OCI-LY7 (cell line): ENCODE data around the gene DNAJC5G. TPM values are rescaled to one million over a fixed set of nuclear protein-coding genes. Genes with fewer than 3 reads are reported as not detected.

Experiments
- BruUV-seq: library from RNA; stranded (reverse); fragments of 400-500 nt; replicated peaks from 2 replicates; lab custom pipeline; 2021; lab: Mats Ljungman, UMichigan
- CTCF ChIA-PET: fragments of 300-600 bp; sonication (Branson Sonifier 250); formaldehyde crosslinking; loops from one replicate; lab custom pipeline; 2022; ENCODE audit warnings: antibody characterized with exemption; ENCODE audit not compliant: unreplicated experiment; lab: Charles Lee
- POLR2A ChIA-PET: fragments of 300-600 bp; sonication (Branson Sonifier 250); formaldehyde crosslinking; loops from one replicate; lab custom pipeline; 2022; ENCODE audit warnings: antibody characterized with exemption; lab: Charles Lee
- DNase-seq: peaks from one replicate; pipeline ENCODE4 v3.0.0-alpha.2; 2015; ENCODE audit warnings: low spot score
- H2AFZ ChIP-seq: fragments of 200-600 bp; sonication (generic), shearing (Covaris generic); 2 replicates; pipeline ENCODE4 v1.6.1; 2014; ENCODE audit warnings: mild to moderate bottlenecking, antibody characterized with exemption, low read length, moderate library complexity
- H3K27ac ChIP-seq: fragments of 200-600 bp; sonication (generic); 2 replicates; pipeline ENCODE4 v1.5.1; 2014; ENCODE audit warnings: mixed run types, low read depth, mild to moderate bottlenecking, moderate library complexity, low read length, inconsistent platforms; ENCODE audit not compliant: poor library complexity, severe bottlenecking
- H3K36me3 ChIP-seq: fragments of 200-600 bp; sonication (generic); 2 replicates; pipeline ENCODE4 v1.6.1; 2014; ENCODE audit warnings: mild to moderate bottlenecking, antibody characterized with exemption, low read length, moderate library complexity, mixed read lengths; ENCODE audit not compliant: insufficient read depth
- H3K4me1 ChIP-seq: fragments of 200-600 bp; sonication (generic); 2 replicates; pipeline ENCODE4 v1.5.1; 2014; ENCODE audit warnings: mild to moderate bottlenecking, low read length; ENCODE audit not compliant: insufficient read depth, poor library complexity, severe bottlenecking
- H3K4me2 ChIP-seq: fragments of 200-600 bp; sonication (generic); 2 replicates; pipeline ENCODE4 v1.6.1; 2014; ENCODE audit warnings: mild to moderate bottlenecking, low read length
- H3K4me3 ChIP-seq: fragments of 200-600 bp; sonication (generic); 2 replicates; pipeline ENCODE4 v1.5.1; 2014; ENCODE audit warnings: mild to moderate bottlenecking, low read depth, low read length; ENCODE audit not compliant: poor library complexity, severe bottlenecking
- H3K79me2 ChIP-seq: fragments of 200-600 bp; sonication (generic); 2 replicates; pipeline ENCODE4 v1.6.1; 2016; ENCODE audit warnings: low read depth, mild to moderate bottlenecking, low read length, moderate library complexity, mixed read lengths; ENCODE audit not compliant: insufficient read depth
- H3K9me2 ChIP-seq: fragments of 200-600 bp; sonication (generic); 2 replicates; pipeline ENCODE4 v1.6.1; 2016; ENCODE audit warnings: mild to moderate bottlenecking, low read length, mixed read lengths; ENCODE audit not compliant: insufficient read depth
- H3K9me3 ChIP-seq: fragments of 200-600 bp; sonication (generic); 2 replicates; pipeline ENCODE4 v1.6.1; 2014; ENCODE audit warnings: mild to moderate bottlenecking, mixed run types, low read length, mixed read lengths
- H4K20me1 ChIP-seq: fragments of 200-600 bp; sonication (generic); 2 replicates; pipeline ENCODE4 v1.6.1; 2014; ENCODE audit warnings: mild to moderate bottlenecking, antibody characterized with exemption, low read length, moderate library complexity, mixed read lengths; ENCODE audit not compliant: insufficient read depth
- EZH2phosphoT487 ChIP-seq: fragments of 200-600 bp; sonication (generic); IDR thresholded peaks from 2 replicates; pipeline ENCODE4 v1.6.1; 2018; ENCODE audit warnings: low read depth, borderline replicate concordance, mild to moderate bottlenecking, mixed run types, antibody characterized with exemption, low read length, moderate library complexity, mixed read lengths
- intact Hi-C: fragments of 100-400 bp; cut with micrococcal nuclease; formaldehyde crosslinking; loops from one replicate; pipeline ENCODE4 v1.10.0; 2022; ENCODE audit not compliant: unreplicated experiment
- total RNA-seq, 2 experiments: library from RNA; depleted of rRNA in 1 of 2; stranded (reverse); fragments of >200 nt in 1 of 2; shearing (Covaris generic) in 1 of 2; gene quantifications; 2 replicates each; pipeline ENCODE4 v1.2.3, GENCODE V29; 2014 to 2022
- TF ChIP-seq, protein P1 (sequence below): fragments of 200-600 bp; sonication (generic); conservative IDR thresholded peaks from 2 replicates; pipeline ENCODE4 v1.5.1; 2014; ENCODE audit warnings: mild to moderate bottlenecking, antibody characterized with exemption, low read length, moderate library complexity, mixed read lengths

Gene DNAJC5G
- total RNA-seq, 2 experiments from 2014 or later: 4.7 to 18.2 TPM

- Histone ChIP-seq H4K20me1 (no peaks in the 10 kb centered on the region), H3K4me2 (no peak overlapping the region), H3K27ac (no peak overlapping the region), H3K9me2 (no peaks in the 10 kb centered on the region), H3K9me3 (no peaks in the 10 kb centered on the region), H3K4me3 (no peak overlapping the region), H3K79me2 (no peaks in the 10 kb centered on the region), H2AFZ (no peak overlapping the region), H3K36me3 (peaks cover 4% of the 10 kb centered on the region; the same call in 1 of the 2 replicates), H3K4me1 (peaks cover 14% of the 10 kb centered on the region)
- BruUV-seq: no TSS peak
- DNase-seq: no peak
- no peak for TF ChIP-seq EZH2phosphoT487
- TF ChIP-seq, protein P1, sequence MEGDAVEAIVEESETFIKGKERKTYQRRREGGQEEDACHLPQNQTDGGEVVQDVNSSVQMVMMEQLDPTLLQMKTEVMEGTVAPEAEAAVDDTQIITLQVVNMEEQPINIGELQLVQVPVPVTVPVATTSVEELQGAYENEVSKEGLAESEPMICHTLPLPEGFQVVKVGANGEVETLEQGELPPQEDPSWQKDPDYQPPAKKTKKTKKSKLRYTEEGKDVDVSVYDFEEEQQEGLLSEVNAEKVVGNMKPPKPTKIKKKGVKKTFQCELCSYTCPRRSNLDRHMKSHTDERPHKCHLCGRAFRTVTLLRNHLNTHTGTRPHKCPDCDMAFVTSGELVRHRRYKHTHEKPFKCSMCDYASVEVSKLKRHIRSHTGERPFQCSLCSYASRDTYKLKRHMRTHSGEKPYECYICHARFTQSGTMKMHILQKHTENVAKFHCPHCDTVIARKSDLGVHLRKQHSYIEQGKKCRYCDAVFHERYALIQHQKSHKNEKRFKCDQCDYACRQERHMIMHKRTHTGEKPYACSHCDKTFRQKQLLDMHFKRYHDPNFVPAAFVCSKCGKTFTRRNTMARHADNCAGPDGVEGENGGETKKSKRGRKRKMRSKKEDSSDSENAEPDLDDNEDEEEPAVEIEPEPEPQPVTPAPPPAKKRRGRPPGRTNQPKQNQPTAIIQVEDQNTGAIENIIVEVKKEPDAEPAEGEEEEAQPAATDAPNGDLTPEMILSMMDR: no peak
- intact Hi-C loops: loop anchor here (5.0 kb wide), 1 partner anchor 192 kb away; no protein-coding TSS in a partner anchor
- ChIA-PET CTCF (no interaction called here), POLR2A (interaction anchor here (0.8 kb wide), 1 partner anchor 19 kb away, joined by 4 read pairs; no protein-coding TSS in a partner anchor)
Observed at GRCh38 chr2:27304488-27305240, 29.4 kb downstream of the DNAJC5G start.

DNA sequence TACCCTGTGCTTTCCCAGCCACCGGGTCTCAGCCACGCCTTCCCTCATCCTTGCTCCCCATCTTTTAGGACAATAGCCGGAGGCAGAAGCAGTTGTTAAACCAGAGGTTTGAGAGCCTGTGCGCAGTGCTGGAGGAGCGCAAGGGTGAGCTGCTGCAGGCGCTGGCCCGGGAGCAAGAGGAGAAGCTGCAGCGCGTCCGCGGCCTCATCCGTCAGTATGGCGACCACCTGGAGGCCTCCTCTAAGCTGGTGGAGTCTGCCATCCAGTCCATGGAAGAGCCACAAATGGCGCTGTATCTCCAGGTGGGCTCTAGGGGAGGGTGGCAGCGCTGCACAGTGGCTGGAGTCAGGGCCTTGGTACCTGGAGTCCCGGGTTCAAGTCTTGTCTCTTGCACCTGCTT is 30.3 kb downstream of the DNAJC5G start:
- Histone ChIP-seq H3K27ac (no peak overlapping the region), H3K79me2 (no peaks in the 10 kb centered on the region), H3K4me2 (no peak overlapping the region), H3K9me3 (no peaks in the 10 kb centered on the region), H3K4me3 (no peak overlapping the region), H3K36me3 (peaks cover 6% of the 10 kb centered on the region; the same call in 1 of the 2 replicates), H3K9me2 (no peaks in the 10 kb centered on the region), H2AFZ (no peak overlapping the region), H4K20me1 (no peaks in the 10 kb centered on the region), H3K4me1 (peaks cover 14% of the 10 kb centered on the region)
- intact Hi-C loops: no loop called here
- no peak for DNase-seq
- POLR2A ChIA-PET: interaction anchor here (0.8 kb wide), 1 partner anchor 18 kb away, joined by 4 read pairs; no protein-coding TSS in a partner anchor
- TF ChIP-seq EZH2phosphoT487: no peak
- TF ChIP-seq, protein P1: no peak
- BruUV-seq: no TSS peak
- CTCF ChIA-PET: no interaction called here

GRCh38 chr2:27306136-27306535 is 30.9 kb downstream of the DNAJC5G start:
- BruUV-seq: no TSS peak
- no peak for DNase-seq
- POLR2A ChIA-PET: no interaction called here

More at GRCh38 chr2:27306136-27306535, 30.9 kb downstream of the DNAJC5G start:
- H3K79me2 ChIP-seq: no peaks in the 10 kb centered on the region
- no peaks in the 10 kb centered on the region for H4K20me1 ChIP-seq
- H3K4me3 ChIP-seq: no peak overlapping the region
- intact Hi-C loops: no loop called here
- TF ChIP-seq EZH2phosphoT487: no peak
- TF ChIP-seq, protein P1: no peak
- H3K9me3 ChIP-seq: no peaks in the 10 kb centered on the region
- no peak overlapping the region for H3K27ac ChIP-seq
- no peaks in the 10 kb centered on the region for H3K9me2 ChIP-seq
- H2AFZ ChIP-seq: no peak overlapping the region
- CTCF ChIA-PET: no interaction called here
- peaks cover 6% of the 10 kb centered on the region; the same call in 1 of the 2 replicates for H3K36me3 ChIP-seq
- H3K4me2 ChIP-seq: no peak overlapping the region
- peaks cover 14% of the 10 kb centered on the region for H3K4me1 ChIP-seq
